Ramos (cell line): ENCODE measurements around the gene DBT.
"Not testable (repeated sequence)": the region's sequence is repeated elsewhere in the genome, so short reads cannot be mapped to it uniquely, and the experiment has no call there.

Source experiments
- in situ Hi-C: fragments of 300-500 bp; cut with MboI; formaldehyde crosslinking; loops from one replicate; pipeline ENCODE4 v1.14.3; 2022; ENCODE audit warnings: low sequenced_read_pairs; ENCODE audit not compliant: unreplicated experiment

Gene DBT

GRCh38 chr1:100249537-100250257 lies at the start of gene DBT:
TSS of gene DBT (minus strand) at chr1:100249834. CDS start at chr1:100249820, 14 bp downstream.
- in situ Hi-C loops: no loop called here

GRCh38 chr1:100298512-100298911 lies 48.9 kb upstream of the DBT start:
- in situ Hi-C loops: no loop called here

GRCh38 chr1:100296997-100297396 lies 47.4 kb upstream of the DBT start:
- in situ Hi-C loops: not testable (repeated sequence)

GRCh38 chr1:100296140-100296539 lies 46.5 kb upstream of the DBT start:
- in situ Hi-C loops: no loop called here

GRCh38 chr1:100292711-100293110 lies 43.1 kb upstream of the DBT start:
- in situ Hi-C loops: no loop called here

GRCh38 chr1:100290291-100290690 lies 40.7 kb upstream of the DBT start:
- in situ Hi-C loops: no loop called here

- in situ Hi-C loops: no loop called here
These were observed 37.5 kb upstream of the DBT start for GRCh38 chr1:100287162-100287561.

GRCh38 chr1:100284591-100284990 lies 35.0 kb upstream of the DBT start:
- in situ Hi-C loops: no loop called here

GRCh38 chr1:100279954-100280682 lies 30.5 kb upstream of the DBT start:
- in situ Hi-C loops: no loop called here

GRCh38 chr1:100279358-100279923 lies 29.8 kb upstream of the DBT start:
- in situ Hi-C loops: no loop called here

- in situ Hi-C loops: no loop called here
These were observed 28.2 kb upstream of the DBT start for GRCh38 chr1:100277866-100278265.

- in situ Hi-C loops: no loop called here
These were observed 18.6 kb upstream of the DBT start for GRCh38 chr1:100268202-100268601.

- in situ Hi-C loops: no loop called here
These were observed 17.6 kb upstream of the DBT start for GRCh38 chr1:100267284-100267683.

GRCh38 chr1:100266741-100267140 lies 17.1 kb upstream of the DBT start:
- in situ Hi-C loops: no loop called here

GRCh38 chr1:100265931-100266740 lies 16.5 kb upstream of the DBT start, which contains the start of gene RTCA:
TSS of gene RTCA (plus strand) at chr1:100266216. CDS start at chr1:100266376, 160 bp downstream.
- in situ Hi-C loops: no loop called here

- in situ Hi-C loops: no loop called here
These were observed 15.9 kb upstream of the DBT start for GRCh38 chr1:100265562-100265930.

- in situ Hi-C loops: not testable (repeated sequence)
These were observed 14.4 kb upstream of the DBT start for GRCh38 chr1:100264081-100264480.

GRCh38 chr1:100261686-100262085 lies 12.1 kb upstream of the DBT start:
- in situ Hi-C loops: no loop called here

GRCh38 chr1:100258427-100258826 lies 8.8 kb upstream of the DBT start:
- in situ Hi-C loops: not testable (repeated sequence)

- in situ Hi-C loops: not testable (repeated sequence)
These were observed 6.6 kb upstream of the DBT start for GRCh38 chr1:100256273-100256672.

GRCh38 chr1:100253552-100253951 lies 3.9 kb upstream of the DBT start:
- in situ Hi-C loops: no loop called here
